ENCODE measurements around the gene ST6GALNAC5.

- TF ChIP-seq, protein P1, sequence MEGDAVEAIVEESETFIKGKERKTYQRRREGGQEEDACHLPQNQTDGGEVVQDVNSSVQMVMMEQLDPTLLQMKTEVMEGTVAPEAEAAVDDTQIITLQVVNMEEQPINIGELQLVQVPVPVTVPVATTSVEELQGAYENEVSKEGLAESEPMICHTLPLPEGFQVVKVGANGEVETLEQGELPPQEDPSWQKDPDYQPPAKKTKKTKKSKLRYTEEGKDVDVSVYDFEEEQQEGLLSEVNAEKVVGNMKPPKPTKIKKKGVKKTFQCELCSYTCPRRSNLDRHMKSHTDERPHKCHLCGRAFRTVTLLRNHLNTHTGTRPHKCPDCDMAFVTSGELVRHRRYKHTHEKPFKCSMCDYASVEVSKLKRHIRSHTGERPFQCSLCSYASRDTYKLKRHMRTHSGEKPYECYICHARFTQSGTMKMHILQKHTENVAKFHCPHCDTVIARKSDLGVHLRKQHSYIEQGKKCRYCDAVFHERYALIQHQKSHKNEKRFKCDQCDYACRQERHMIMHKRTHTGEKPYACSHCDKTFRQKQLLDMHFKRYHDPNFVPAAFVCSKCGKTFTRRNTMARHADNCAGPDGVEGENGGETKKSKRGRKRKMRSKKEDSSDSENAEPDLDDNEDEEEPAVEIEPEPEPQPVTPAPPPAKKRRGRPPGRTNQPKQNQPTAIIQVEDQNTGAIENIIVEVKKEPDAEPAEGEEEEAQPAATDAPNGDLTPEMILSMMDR (conservative IDR thresholded peaks at IDR 0.05; ENCODE audit: low read depth in 2 of 2), result no peak
- no peak for TF ChIP-seq EZH2phosphoT487 (IDR thresholded peaks at IDR 0.05; ENCODE audit: unreplicated experiment)
- no peak for TF ChIP-seq REST (IDR thresholded peaks at IDR 0.05; ENCODE audit: unreplicated experiment)
Measured at GRCh38 chr1:76950306-76950705, 83.0 kb downstream of the ST6GALNAC5 start.
